Fibroblast of upper back skin (primary cell): ENCODE measurements around the gene CEP350.
"Not testable (repeated sequence)": the region's sequence is repeated elsewhere in the genome, so short reads cannot be mapped to it uniquely, and the experiment has no call there.

ENCODE experiments used
- DNase-seq: peaks from one replicate; pipeline ENCODE4 v3.0.0-alpha.2; 2013

CEP350 gene

DNA sequence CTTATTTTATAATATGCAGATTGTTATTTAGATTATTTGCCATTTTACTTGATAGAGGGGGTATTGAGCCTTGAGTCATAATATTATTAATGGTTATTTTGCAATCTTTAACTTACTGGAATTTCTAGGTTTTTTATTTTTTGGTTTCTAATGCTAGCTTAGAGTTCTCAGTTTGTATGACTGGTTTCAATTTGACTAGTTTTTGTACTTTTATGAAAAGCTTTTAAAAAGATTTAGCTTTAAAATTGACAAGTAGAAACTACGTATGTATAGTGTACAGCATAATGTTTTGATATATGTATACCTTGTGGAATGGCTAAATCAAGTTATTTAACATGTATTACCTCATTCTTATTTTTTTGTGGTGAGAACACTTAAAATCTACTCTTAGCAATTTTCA lies 41.5 kb downstream of the CEP350 start:
- no peak for DNase-seq

DNA sequence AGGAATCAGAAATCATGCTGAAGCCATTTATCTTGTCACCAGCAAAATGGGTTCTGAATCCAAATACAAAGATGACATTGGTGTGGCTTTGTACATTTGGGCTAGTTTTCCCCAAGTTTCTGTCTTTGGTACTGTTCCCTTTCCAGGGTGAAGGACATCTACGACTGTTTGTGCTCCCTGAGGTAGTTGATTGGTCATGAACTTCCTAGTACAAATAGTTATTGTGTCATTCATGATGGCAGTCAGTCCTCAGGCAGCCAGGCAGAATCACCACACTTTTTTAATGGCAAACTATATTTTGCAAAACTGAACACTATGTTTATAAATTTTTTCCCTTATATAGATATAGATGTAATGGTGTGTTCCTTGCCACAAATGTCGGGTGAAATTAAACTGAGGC lies 46.0 kb downstream of the CEP350 start:
- no peak for DNase-seq

DNA sequence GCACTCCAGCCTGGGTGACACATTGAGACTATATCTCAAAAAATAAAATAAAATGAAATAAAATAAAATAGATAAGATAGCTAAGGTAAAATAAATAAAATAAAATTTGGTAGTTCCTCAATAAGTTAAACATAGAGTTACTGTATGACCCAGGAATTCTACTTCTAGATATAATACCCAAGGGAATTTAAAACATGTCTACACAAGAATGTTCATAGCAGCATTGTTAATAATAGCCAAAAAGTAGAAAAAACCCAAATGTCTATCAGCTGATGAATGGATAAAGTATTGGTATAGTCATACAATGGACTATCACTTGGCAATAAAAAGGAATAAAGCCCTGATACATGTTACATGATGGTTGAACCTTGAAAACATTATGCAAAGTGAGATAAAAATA lies 47.8 kb downstream of the CEP350 start:
- DNase-seq: peak; percentile 18

DNA sequence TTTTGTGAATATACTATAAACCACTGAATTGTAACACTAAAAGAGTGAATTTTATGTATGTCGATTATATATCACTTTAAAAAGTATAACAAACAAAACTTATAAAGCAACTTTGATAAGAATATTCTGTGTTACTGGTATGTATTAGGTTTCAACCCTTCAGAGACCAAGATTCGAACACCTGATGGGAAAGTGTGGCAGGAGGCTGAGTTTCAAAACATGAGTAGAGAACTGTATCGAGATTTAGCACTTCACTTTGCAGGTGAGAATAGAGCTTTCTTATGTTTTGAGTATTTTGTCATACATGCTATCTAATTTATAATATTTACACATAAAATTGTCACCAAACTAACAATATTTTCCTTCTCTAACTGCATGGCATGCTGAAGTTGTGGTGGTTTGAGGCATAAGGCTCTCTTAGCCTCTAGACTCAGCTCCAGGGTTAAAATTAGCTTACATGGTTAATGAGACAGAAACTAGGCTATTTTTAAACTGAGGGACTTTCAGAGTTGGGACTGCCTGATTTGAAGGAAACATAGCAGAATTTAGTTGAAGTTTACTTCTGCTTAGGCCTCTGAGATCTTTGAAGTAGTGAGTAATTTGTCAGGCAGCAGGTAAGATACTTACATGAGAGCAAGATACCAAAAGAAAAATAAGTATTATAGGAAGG lies 48.6 kb downstream of the CEP350 start:
- no peak for DNase-seq

DNA sequence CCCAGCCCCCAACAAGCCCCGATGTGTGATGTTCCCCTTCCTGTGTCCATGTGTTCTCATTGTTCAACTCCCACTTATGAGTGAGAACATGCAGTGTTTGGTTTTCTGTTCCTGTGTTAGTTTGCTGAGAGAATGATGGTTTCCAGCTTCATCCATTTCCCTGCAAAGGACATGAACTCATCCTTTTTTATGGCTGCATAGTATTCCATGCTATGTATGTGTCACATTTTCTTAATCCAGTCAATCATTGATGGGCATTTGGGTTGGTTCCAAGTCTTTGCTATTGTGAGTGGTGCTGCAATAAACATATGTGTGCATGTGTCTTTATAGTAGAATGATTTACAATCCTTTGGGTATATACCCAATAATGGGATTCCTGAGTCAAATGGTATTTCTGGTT lies 52.2 kb downstream of the CEP350 start:
- DNase-seq: not testable (repeated sequence)

GRCh38 chr1:180020017-180020416 lies 65.4 kb downstream of the CEP350 start:
- no peak for DNase-seq

- DNase-seq: peak; percentile 2
Measured at GRCh38 chr1:180026556-180026955, 71.9 kb downstream of the CEP350 start.

GRCh38 chr1:180027949-180028445 lies 73.4 kb downstream of the CEP350 start:
- DNase-seq: peak; percentile 88

- DNase-seq: no peak
Measured at GRCh38 chr1:180028864-180029263, 74.3 kb downstream of the CEP350 start.

DNA sequence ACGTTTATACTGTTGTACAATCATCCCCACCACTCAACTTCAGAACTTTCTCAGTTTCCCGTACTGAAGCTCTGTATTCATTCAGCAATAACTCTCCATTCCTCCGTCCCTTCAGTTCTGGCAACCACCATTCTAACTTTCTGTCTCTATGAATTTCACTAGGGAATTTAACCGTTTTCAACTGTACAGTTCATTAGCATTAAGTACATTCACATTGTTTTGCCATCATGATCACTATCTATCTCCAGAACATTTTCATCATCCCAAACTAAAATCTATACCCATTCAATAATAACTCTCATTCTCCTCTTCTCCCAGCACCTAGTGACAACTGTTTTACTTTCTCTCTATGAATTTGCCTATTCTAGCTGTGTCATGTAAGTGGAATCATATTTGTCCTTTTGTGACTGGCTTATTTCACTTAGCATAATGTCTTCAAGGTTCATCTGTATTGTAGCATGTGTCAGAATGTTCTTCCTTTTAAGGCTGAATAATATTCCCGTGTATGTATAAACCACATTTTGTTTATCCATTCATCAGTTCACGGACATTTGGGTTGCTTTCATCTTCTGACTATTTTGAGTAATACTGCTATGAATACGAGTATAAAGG lies 75.0 kb downstream of the CEP350 start:
- DNase-seq: no peak

- no peak for DNase-seq
Measured at GRCh38 chr1:180031664-180032063, 77.1 kb downstream of the CEP350 start.

DNA sequence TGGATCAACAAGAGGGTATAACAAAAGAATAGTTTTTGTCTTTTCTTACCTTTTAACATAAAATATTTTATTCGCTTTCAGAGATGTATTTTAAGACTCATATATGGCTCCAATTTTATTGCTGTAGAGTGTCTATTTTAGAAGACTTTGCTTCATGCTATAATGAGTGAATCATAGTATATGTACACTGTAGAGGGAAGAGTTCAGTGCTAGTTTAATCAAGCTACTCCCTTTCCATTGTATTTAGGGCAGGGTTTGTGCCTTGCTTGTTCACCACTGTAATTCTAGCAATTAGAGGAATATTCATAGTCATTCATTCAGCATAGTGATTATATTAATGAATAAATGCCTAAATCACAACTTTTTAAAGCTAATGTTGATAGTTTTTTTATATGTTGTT lies 78.8 kb downstream of the CEP350 start:
- DNase-seq: no peak

- DNase-seq: peak; percentile 29
Measured at GRCh38 chr1:180040034-180040433, 85.4 kb downstream of the CEP350 start.

GRCh38 chr1:180041582-180041981 lies 87.0 kb downstream of the CEP350 start:
- DNase-seq: no peak

- DNase-seq: peak; percentile 32
Measured at GRCh38 chr1:180042988-180043622, 88.5 kb downstream of the CEP350 start.

- no peak for DNase-seq
Measured at GRCh38 chr1:180043785-180044184, 89.2 kb downstream of the CEP350 start.

DNA sequence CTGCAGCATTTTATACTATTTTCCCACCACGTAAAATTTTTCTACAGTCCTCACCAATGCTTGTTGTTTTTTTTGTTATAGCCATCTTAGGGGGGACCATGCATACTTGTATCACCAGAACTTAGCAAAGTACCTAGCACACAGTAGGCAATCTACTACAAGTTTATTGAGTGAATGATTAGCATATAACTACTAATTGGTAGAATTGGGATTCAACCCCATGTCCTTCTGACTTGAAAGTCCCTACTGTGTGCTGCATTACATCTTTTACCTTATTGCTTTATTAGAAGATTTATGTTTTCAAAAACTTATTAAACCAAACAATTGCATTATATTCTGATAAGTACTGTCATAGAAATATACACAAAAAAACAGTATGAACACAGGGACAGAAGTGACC lies 92.1 kb downstream of the CEP350 start:
- DNase-seq: no peak

GRCh38 chr1:180053594-180054567 lies 99.3 kb downstream of the CEP350 start:
- no peak for DNase-seq

DNA sequence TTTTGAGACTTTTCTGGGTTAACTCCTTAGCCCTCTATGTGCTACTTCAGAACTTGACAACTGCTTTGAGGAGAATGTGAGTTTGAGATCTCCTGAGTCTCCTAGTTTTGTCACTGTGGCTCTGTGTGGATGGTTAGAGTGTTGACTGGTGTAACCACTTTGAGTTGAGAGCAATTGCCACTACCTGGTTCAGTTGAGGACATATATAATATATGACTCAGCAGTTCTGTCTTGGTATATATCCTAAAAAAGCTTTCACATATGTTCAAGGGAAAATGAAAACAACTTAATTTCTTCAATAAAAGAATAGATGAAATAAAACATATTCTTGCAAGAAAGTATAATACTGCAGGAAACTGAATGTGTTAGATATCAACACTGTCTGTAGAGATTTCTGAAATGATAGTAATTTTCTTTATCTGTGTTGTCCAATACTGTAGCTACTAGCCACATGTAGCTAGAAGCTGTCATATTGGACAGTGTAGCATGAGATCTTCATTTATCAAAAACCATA lies 103.3 kb downstream of the CEP350 start:
- DNase-seq: peak; percentile 33

DNA sequence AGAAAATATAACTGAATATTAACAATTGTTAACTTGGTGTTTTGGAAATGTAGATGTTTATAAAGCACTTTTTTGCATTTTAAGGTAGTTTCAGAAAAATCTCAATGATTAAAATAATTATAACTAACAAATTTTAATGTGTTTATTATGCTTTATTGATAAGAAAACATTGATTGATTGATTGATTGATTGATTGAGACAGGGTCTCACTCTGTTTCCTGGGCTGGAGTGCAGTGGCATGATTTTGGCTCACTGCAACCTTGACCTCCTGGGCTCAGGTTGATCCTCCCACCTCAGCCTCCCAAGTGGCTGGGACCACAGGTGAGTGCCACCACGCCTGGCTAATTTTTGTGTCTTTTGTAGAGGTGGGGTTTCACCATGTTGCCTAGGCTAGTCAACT lies 106.4 kb downstream of the CEP350 start:
- no peak for DNase-seq

GRCh38 chr1:180062452-180062971 lies 107.9 kb downstream of the CEP350 start:
- DNase-seq: no peak

DNA sequence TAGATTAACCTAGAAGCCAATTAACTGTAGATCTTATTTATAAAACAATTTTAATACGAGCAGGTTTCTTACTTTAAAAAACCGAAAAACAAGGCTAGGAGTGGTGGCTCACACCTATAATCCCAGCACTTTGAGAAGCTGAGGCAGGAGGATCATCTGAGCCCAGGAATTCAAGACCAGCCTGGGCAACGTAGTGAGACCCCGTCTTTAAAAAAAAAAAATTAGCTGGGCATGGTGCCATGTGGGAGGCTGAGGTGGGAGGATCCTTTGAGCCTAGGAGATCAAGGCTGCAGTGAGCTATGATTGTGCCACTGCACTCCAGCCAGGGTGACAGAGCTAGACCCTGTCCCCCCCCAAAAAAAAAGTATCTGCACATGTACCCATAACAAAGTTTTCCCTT lies 110.8 kb downstream of the CEP350 start:
- no peak for DNase-seq

- no peak for DNase-seq
Measured at GRCh38 chr1:180066150-180066549, 111.5 kb downstream of the CEP350 start.
